Sigmoid colon (tissue), 7 donors: ENCODE results near the gene RARG. TPM values are rescaled to one million over a fixed set of nuclear protein-coding genes. Genes with fewer than 3 reads are reported as not detected.
"Not testable (repeated sequence)": the region's sequence is repeated elsewhere in the genome, so short reads cannot be mapped to it uniquely, and the experiment has no call there.

Experiments used
- DNase-seq: peaks from one replicate; pipeline ENCODE4 v3.0.0-alpha.2; 2019
- H3K27ac ChIP-seq, 4 donors: fragments of 200-600 bp; sonication (generic); one replicate each; pipeline ENCODE4 v1.5.1; 2016 to 2019; ENCODE audit warnings: mild to moderate bottlenecking in 1 of 4
- H3K27me3 ChIP-seq, 3 donors: fragments of 200-600 bp; sonication (generic); one replicate each; pipeline ENCODE4 v1.5.1; 2019; ENCODE audit warnings: mild to moderate bottlenecking in 1 of 3
- H3K36me3 ChIP-seq, 4 donors: fragments of 200-600 bp; sonication (generic); one replicate each; pipeline ENCODE4 v1.5.1; 2016 to 2019
- H3K4me1 ChIP-seq, 4 donors: fragments of 200-600 bp; sonication (generic); one replicate each; pipeline ENCODE4 v1.5.1; 2017 to 2019
- H3K4me3 ChIP-seq, 4 donors: fragments of 200-600 bp; sonication (generic); one replicate each; pipeline ENCODE4 v1.5.1; 2017 to 2019; ENCODE audit warnings: mild to moderate bottlenecking in 2 of 4, moderate library complexity in 1 of 4
- H3K9me3 ChIP-seq, 4 donors: fragments of 200-600 bp in 3 of 4; sonication (generic) in 3 of 4; one replicate each; pipeline versions ENCODE4 v1.5.1 to v1.6.1; 2013 to 2019
- CTCF ChIP-seq, 4 experiments: fragments of 450-650 bp in 3 of 4; fragments of 200-600 bp in 1 of 4; IDR thresholded peaks; one replicate each; pipeline ENCODE4 v1.5.1; 2016 to 2019; ENCODE audit warnings: antibody characterized with exemption in 4 of 4, mild to moderate bottlenecking in 3 of 4, moderate library complexity in 2 of 4
- EP300 ChIP-seq, 4 donors: sonication (generic); formaldehyde crosslinking; IDR thresholded peaks; one replicate each; pipeline ENCODE4 v1.6.1; 2017; ENCODE audit warnings: antibody characterized with exemption in 4 of 4
- POLR2A ChIP-seq, 2 donors: fragments of 450-650 bp; IDR thresholded peaks; one replicate each; pipeline ENCODE4 v1.6.1; 2016; ENCODE audit warnings: antibody characterized with exemption in 2 of 2, mild to moderate bottlenecking in 2 of 2, moderate library complexity in 2 of 2
- POLR2AphosphoS5 ChIP-seq, 4 donors: sonication (generic); formaldehyde crosslinking; IDR thresholded peaks; one replicate each; pipeline ENCODE4 v1.6.1; 2017; ENCODE audit warnings: antibody characterized with exemption in 4 of 4
- WGBS, 2 donors: extraction: QIAGEN DNeasy Blood & Tissue Kit; methylation state at CpG; one replicate each; pipeline ENCODE4 v1.1.7; 2013; 5-methylcytosine and 5-hydroxymethylcytosine counted together
- intact Hi-C: fragments of 100-400 bp; cut with DNase I; formaldehyde crosslinking; loops from one replicate; pipeline ENCODE4 v1.15.1; 2023
- polyA plus RNA-seq, 3 donors: library from polyadenylated mRNA; stranded (reverse); fragments of 200-250 nt; gene quantifications; one replicate each; pipeline ENCODE4 v1.2.3, GENCODE V29; 2013
- total RNA-seq, 4 donors: library from RNA; depleted of rRNA; stranded (reverse); fragments of >200 nt; gene quantifications; one replicate each; pipeline ENCODE4 v1.1.0, GENCODE V29; 2016
- donor health status: healthy with polysubstance abuse.
- donor health status: Bipolar disorder and iron deficiency.
- donor health status: healthy.

The RARG gene
- total and polyA plus RNA-seq, 7 donors: 3.2 to 17.2 (median 10.3) TPM

GRCh38 chr12:53170876-53171724 is 60.9 kb downstream of the RARG start:
- Histone ChIP-seq H3K36me3 (peaks cover 0 to 11% (median 5%) of the 10 kb centered on the region in 4 donors), H3K9me3 (no peaks in the 10 kb centered on the region), H3K4me1 (peaks cover 0 to 22% (median 18%) of the 10 kb centered on the region in 4 donors), H3K27me3 (no peaks in the 10 kb centered on the region), H3K4me3 (no peak overlapping the region), H3K27ac (peak overlapping the region in 2 of 4 donors; percentile 68 to 74)
- DNase-seq: no peak
- intact Hi-C loops: no loop called here
- no peak for TF ChIP-seq POLR2AphosphoS5 (IDR thresholded peaks at IDR 0.05)
- TF ChIP-seq POLR2A (IDR thresholded peaks at IDR 0.05): no peak
- no peak for TF ChIP-seq EP300 (IDR thresholded peaks at IDR 0.05)
- no peak for TF ChIP-seq CTCF (IDR thresholded peaks at IDR 0.05)
- 80 to 87% methylated on average over 14 of the region's 14 CpGs for WGBS, 2 donors

GRCh38 chr12:53170215-53170614 is 61.8 kb downstream of the RARG start:
- no peaks in the 10 kb centered on the region for H3K9me3 ChIP-seq
- peaks cover 0 to 11% (median 5%) of the 10 kb centered on the region in 4 donors for H3K36me3 ChIP-seq
- no peak overlapping the region for H3K4me3 ChIP-seq
- DNase-seq: no peak
- no peak overlapping the region for H3K27ac ChIP-seq
- TF ChIP-seq POLR2A (IDR thresholded peaks at IDR 0.05) (no peak), CTCF (IDR thresholded peaks at IDR 0.05) (no peak), POLR2AphosphoS5 (IDR thresholded peaks at IDR 0.05) (no peak), EP300 (IDR thresholded peaks at IDR 0.05) (no peak)
- intact Hi-C loops: no loop called here
- H3K4me1 ChIP-seq: peaks cover 0 to 22% (median 18%) of the 10 kb centered on the region in 4 donors
- WGBS, 2 donors: 95 to 97% methylated on average over 8 of the region's 8 CpGs
- no peaks in the 10 kb centered on the region for H3K27me3 ChIP-seq

- intact Hi-C loops: no loop called here
Measured at GRCh38 chr12:53169644-53170043, 62.4 kb downstream of the RARG start.

GRCh38 chr12:53166837-53167236 is 65.2 kb downstream of the RARG start:
- peaks cover 0 to 11% (median 5%) of the 10 kb centered on the region in 4 donors for H3K36me3 ChIP-seq
- H3K27ac ChIP-seq: no peak overlapping the region
- H3K27me3 ChIP-seq: no peaks in the 10 kb centered on the region
- DNase-seq: no peak
- intact Hi-C loops: no loop called here
- H3K4me3 ChIP-seq: no peak overlapping the region
- no peaks in the 10 kb centered on the region for H3K9me3 ChIP-seq
- H3K4me1 ChIP-seq: peaks cover 0 to 9% (median 8%) of the 10 kb centered on the region in 4 donors
- TF ChIP-seq POLR2AphosphoS5 (IDR thresholded peaks at IDR 0.05): no peak
- no peak for TF ChIP-seq EP300 (IDR thresholded peaks at IDR 0.05)
- TF ChIP-seq CTCF (IDR thresholded peaks at IDR 0.05): no peak
- TF ChIP-seq POLR2A (IDR thresholded peaks at IDR 0.05): no peak

More at GRCh38 chr12:53169644-53170043, 62.4 kb downstream of the RARG start:
- Histone ChIP-seq H3K4me1 (peaks cover 0 to 22% (median 18%) of the 10 kb centered on the region in 4 donors), H3K36me3 (peaks cover 0 to 11% (median 5%) of the 10 kb centered on the region in 4 donors), H3K9me3 (no peaks in the 10 kb centered on the region), H3K27ac (no peak overlapping the region), H3K27me3 (no peaks in the 10 kb centered on the region), H3K4me3 (no peak overlapping the region)
- DNase-seq: no peak
- 95 to 96% methylated on average over 7 of the region's 7 CpGs for WGBS, 2 donors
- no peak for TF ChIP-seq POLR2A (IDR thresholded peaks at IDR 0.05)
- TF ChIP-seq EP300 (IDR thresholded peaks at IDR 0.05): no peak
- TF ChIP-seq CTCF (IDR thresholded peaks at IDR 0.05): no peak
- TF ChIP-seq POLR2AphosphoS5 (IDR thresholded peaks at IDR 0.05): no peak

- H3K27me3 ChIP-seq, H3K27ac ChIP-seq, DNase-seq, H3K4me3 ChIP-seq, intact Hi-C loops, H3K9me3 ChIP-seq, H3K4me1 ChIP-seq, H3K36me3 ChIP-seq: not testable (repeated sequence)
- 98% methylated on average over 2 of the region's 2 CpGs for WGBS, 2 donors
Measured at GRCh38 chr12:53163008-53163407, 69.0 kb downstream of the RARG start.
